SK-N-SH (cell line): Measurements from ENCODE around the gene STAMBP. TPM values are rescaled to one million over a fixed set of nuclear protein-coding genes. Genes with fewer than 3 reads are reported as not detected.

Source experiments
- CTCF ChIA-PET: fragments of 300-600, 350-600 bp; formaldehyde crosslinking; extraction: SDS; loops from one replicate; lab custom pipeline; 2021; lab: Yijun Ruan, JAX
- POLR2A ChIA-PET: fragments of 350-600 bp; sonication (Branson Sonifier 250); formaldehyde crosslinking; extraction: SDS; loops from one replicate; lab custom pipeline; 2020; ENCODE audit warnings: antibody characterized with exemption, inconsistent platforms; lab: Yijun Ruan, JAX
- DNase-seq: peaks from one replicate; pipeline ENCODE4 v3.0.0; 2012
- H2AFZ ChIP-seq: fragments of 200-600 bp; sonication (generic); 2 replicates; pipeline ENCODE4 v1.8.1; 2016; ENCODE audit warnings: antibody characterized with exemption, mild to moderate bottlenecking, low read depth
- H3F3A ChIP-seq: fragments of 200-600 bp; sonication (generic); replicated peaks from 2 replicates; pipeline ENCODE3; 2016; ENCODE audit warnings: antibody characterized with exemption, mild to moderate bottlenecking; ENCODE audit not compliant: insufficient read depth
- H3K27ac ChIP-seq, 2 experiments: fragments of 200-500 bp in 1 of 2; fragments of 200-600 bp in 1 of 2; sonication (Bioruptor generic) in 1 of 2; sonication (generic), shearing (Covaris generic) in 1 of 2; 2 replicates each; pipeline versions ENCODE4 v1.5.1 to v1.6.1; 2014 to 2016; ENCODE audit warnings: low read depth in 2 of 2, inconsistent platforms in 1 of 2, low read length in 1 of 2, mild to moderate bottlenecking in 1 of 2, mixed read lengths in 1 of 2
- H3K27me3 ChIP-seq: fragments of 200-600 bp; sonication (generic), shearing (Covaris generic); 2 replicates; pipeline ENCODE4 v1.6.1; 2016; ENCODE audit warnings: mixed run types; ENCODE audit not compliant: insufficient read depth
- H3K36me3 ChIP-seq, 2 experiments: fragments of 200-500 bp in 1 of 2; fragments of 200-600 bp in 1 of 2; sonication (Bioruptor generic) in 1 of 2; sonication (generic) in 1 of 2; replicated peaks in 1 of 2; 2 replicates each; pipeline versions ENCODE3 to v1.5.1; 2014 to 2016; ENCODE audit warnings: low read length in 1 of 2, mild to moderate bottlenecking in 1 of 2; ENCODE audit not compliant: insufficient read depth in 2 of 2, control insufficient read depth in 1 of 2
- H3K4me1 ChIP-seq, 2 experiments: fragments of 200-500 bp in 1 of 2; fragments of 200-600 bp in 1 of 2; sonication (Bioruptor generic) in 1 of 2; sonication (generic), shearing (Covaris generic) in 1 of 2; 2 replicates each; pipeline versions ENCODE4 v1.5.1 to v1.6.1; 2014 to 2016; ENCODE audit warnings: low read depth in 1 of 2, low read length in 1 of 2, mixed run types in 1 of 2; ENCODE audit not compliant: insufficient read depth in 2 of 2, control insufficient read depth in 1 of 2
- H3K4me2 ChIP-seq: fragments of 200-600 bp; sonication (generic), shearing (Covaris generic); 2 replicates; pipeline ENCODE4 v1.6.1; 2017; ENCODE audit warnings: mixed run types
- H3K4me3 ChIP-seq, 2 experiments: fragments of 200-500 bp in 1 of 2; fragments of 200-600 bp in 1 of 2; sonication (Bioruptor generic) in 1 of 2; sonication (generic), shearing (Covaris generic) in 1 of 2; 2 replicates each; pipeline versions ENCODE4 v1.5.1 to v1.8.1; 2014 to 2016; ENCODE audit warnings: low read depth in 2 of 2, inconsistent platforms in 1 of 2, low read length in 1 of 2, mild to moderate bottlenecking in 1 of 2, mixed read lengths in 1 of 2, moderate library complexity in 1 of 2
- H3K79me2 ChIP-seq: fragments of 200-600 bp; sonication (generic); 2 replicates; pipeline ENCODE4 v1.8.1; 2017; ENCODE audit warnings: mild to moderate bottlenecking; ENCODE audit not compliant: insufficient read depth
- H3K9ac ChIP-seq: fragments of 200-600 bp; sonication (generic); 2 replicates; pipeline ENCODE4 v1.6.1; 2017; ENCODE audit warnings: mixed run types
- H3K9me2 ChIP-seq: fragments of 200-600 bp; sonication (generic); 2 replicates; pipeline ENCODE4 v1.6.1; 2017; ENCODE audit warnings: mixed run types
- H3K9me3 ChIP-seq: fragments of 200-600 bp; sonication (generic); 2 replicates; pipeline ENCODE4 v1.6.1; 2017; ENCODE audit warnings: mixed run types, mild to moderate bottlenecking, moderate library complexity
- H4K20me1 ChIP-seq: fragments of 200-600 bp; sonication (generic); 2 replicates; pipeline ENCODE4 v1.6.1; 2017; ENCODE audit warnings: mild to moderate bottlenecking, mixed run types; ENCODE audit not compliant: insufficient read depth
- CHD2 ChIP-seq: fragments of 150-350 bp; IDR thresholded peaks from 2 replicates; pipeline ENCODE4 v1.6.1; 2018; ENCODE audit warnings: low read length; ENCODE audit not compliant: partially characterized antibody
- FOSL2 ChIP-seq: IDR thresholded peaks from 2 replicates; pipeline ENCODE4 v1.4.0; 2012; ENCODE audit warnings: low read depth, mild to moderate bottlenecking, moderate library complexity, borderline replicate concordance
- GATA2 ChIP-seq: sonication (generic); formaldehyde crosslinking; IDR thresholded peaks from 2 replicates; pipeline ENCODE4 v1.5.0; 2020; ENCODE audit warnings: mild to moderate bottlenecking, missing genetic modification reagents
- RCOR1 ChIP-seq: fragments of 150-350 bp; IDR thresholded peaks from 2 replicates; pipeline ENCODE4 v1.6.1; 2017; ENCODE audit warnings: antibody characterized with exemption, low read length
- RXRA ChIP-seq: IDR thresholded peaks from 2 replicates; pipeline ENCODE4 v1.4.0; 2012; ENCODE audit warnings: low read depth, mild to moderate bottlenecking, borderline replicate concordance
- TAF1 ChIP-seq: IDR thresholded peaks from 2 replicates; pipeline ENCODE4 v1.6.1; 2012; ENCODE audit warnings: low read depth, mild to moderate bottlenecking, low read length, moderate library complexity, borderline replicate concordance
- TCF12 ChIP-seq: IDR thresholded peaks from 2 replicates; pipeline ENCODE4 v1.4.0; 2012
- TEAD4 ChIP-seq: IDR thresholded peaks from 2 replicates; pipeline ENCODE4 v1.4.0; 2012; ENCODE audit warnings: mild to moderate bottlenecking, borderline replicate concordance; ENCODE audit not compliant: insufficient read depth
- YY1 ChIP-seq: IDR thresholded peaks from 2 replicates; pipeline ENCODE4 v1.4.0; 2012; ENCODE audit warnings: low read depth, mild to moderate bottlenecking
- WGBS: methylation state at CpG from one replicate; pipeline ENCODE4 v1.1.6; 2017; ENCODE audit warnings: low lambda C conversion rate; 5-methylcytosine and 5-hydroxymethylcytosine counted together
- polyA plus RNA-seq, 3 experiments: library from polyadenylated mRNA; depleted of rRNA; stranded (reverse); fragments of >200 nt; gene quantifications; 2 replicates each; pipeline ENCODE4 v1.2.3, GENCODE V29; 2012
- TF ChIP-seq, protein P1 (sequence below): IDR thresholded peaks from 2 replicates; pipeline ENCODE4 v1.4.0; 2012; ENCODE audit warnings: low read depth, borderline replicate concordance
- TF ChIP-seq, protein P2 (sequence below): fragments of 150-350 bp; IDR thresholded peaks from 2 replicates; pipeline ENCODE4 v1.6.1; 2016; ENCODE audit warnings: mild to moderate bottlenecking, low read depth, low read length
- TF ChIP-seq, protein P3 (sequence below): IDR thresholded peaks from 2 replicates; pipeline ENCODE4 v1.6.1; 2012; ENCODE audit warnings: mild to moderate bottlenecking, low read depth, low read length, moderate library complexity
- TF ChIP-seq, protein P4 (sequence below): IDR thresholded peaks from 2 replicates; pipeline ENCODE4 v1.4.0; 2012; ENCODE audit warnings: low read depth, borderline replicate concordance

STAMBP gene
- polyA plus RNA-seq, 1 of the 3 experiments (the other 2 are of a cell fraction): 42.2 TPM

DNA sequence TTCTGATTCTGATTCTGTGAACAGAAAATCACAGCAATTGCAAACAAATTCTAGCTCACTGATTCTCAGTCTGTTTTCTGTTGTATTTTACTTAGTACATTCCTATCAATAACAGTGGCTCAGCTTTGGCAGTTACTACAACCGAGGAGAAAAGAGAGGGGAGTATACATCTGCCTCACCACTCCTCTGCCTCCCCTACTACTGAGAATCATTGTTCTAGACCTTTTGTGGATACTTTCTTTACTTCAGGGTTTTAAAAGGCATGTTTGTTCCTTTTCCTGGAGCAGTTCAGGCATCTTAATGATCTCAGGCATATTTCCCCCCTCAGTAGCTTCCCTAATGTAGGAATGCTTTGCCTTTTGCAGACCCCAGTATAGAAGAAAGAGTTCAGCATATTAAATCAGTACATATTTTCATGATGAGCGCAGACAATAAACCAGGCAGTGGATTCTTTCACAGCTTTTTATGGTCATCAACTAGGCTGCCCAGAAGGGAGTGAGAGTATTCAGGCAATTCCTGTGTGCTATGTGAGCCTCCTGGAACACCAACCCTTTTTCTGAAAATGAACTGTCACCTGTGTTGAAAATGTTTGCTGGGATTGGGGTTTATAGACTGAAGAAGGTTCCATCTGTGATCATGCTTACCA, 10.3 kb downstream of the STAMBP start:
- ChIA-PET CTCF (interaction anchor here (1.1 to 2.8 kb wide), 5 partner anchors 15 to 312 kb away, joined by 4 to 11 read pairs (median 5); no protein-coding TSS in a partner anchor), POLR2A (no interaction called here)
- Histone ChIP-seq H3K9ac (no peak overlapping the region), H2AFZ (no peak overlapping the region), H3K4me1 (peaks cover 0 to 9% of the 10 kb centered on the region in 2 experiments; a peak in 2 of 4 replicates), H3K27me3 (no peaks in the 10 kb centered on the region), H3K9me3 (no peaks in the 10 kb centered on the region), H3K9me2 (no peaks in the 10 kb centered on the region), H3K79me2 (peaks cover 25% of the 10 kb centered on the region; the same call in 1 of the 2 replicates), H3F3A (no peaks in the 10 kb centered on the region), H4K20me1 (no peaks in the 10 kb centered on the region), H3K4me2 (peak overlapping the region; percentile 13; the same call in 1 of the 2 replicates), H3K36me3 (peaks cover 8 to 57% of the 10 kb centered on the region in 2 experiments), H3K4me3 (no peak overlapping the region), H3K27ac (peak overlapping the region; percentile 11 to 25; a peak in 3 of 4 replicates)
- WGBS: 71% methylated on average over 2 of the region's 2 CpGs
- TF ChIP-seq YY1 (no peak), GATA2 (CRISPR knock-in tag) (no peak), RCOR1 (no peak), TAF1 (no peak), FOSL2 (no peak), TEAD4 (no peak)
- TF ChIP-seq, protein P1, sequence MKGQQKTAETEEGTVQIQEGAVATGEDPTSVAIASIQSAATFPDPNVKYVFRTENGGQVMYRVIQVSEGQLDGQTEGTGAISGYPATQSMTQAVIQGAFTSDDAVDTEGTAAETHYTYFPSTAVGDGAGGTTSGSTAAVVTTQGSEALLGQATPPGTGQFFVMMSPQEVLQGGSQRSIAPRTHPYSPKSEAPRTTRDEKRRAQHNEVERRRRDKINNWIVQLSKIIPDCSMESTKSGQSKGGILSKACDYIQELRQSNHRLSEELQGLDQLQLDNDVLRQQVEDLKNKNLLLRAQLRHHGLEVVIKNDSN: no peak
- TF ChIP-seq, protein P2, sequence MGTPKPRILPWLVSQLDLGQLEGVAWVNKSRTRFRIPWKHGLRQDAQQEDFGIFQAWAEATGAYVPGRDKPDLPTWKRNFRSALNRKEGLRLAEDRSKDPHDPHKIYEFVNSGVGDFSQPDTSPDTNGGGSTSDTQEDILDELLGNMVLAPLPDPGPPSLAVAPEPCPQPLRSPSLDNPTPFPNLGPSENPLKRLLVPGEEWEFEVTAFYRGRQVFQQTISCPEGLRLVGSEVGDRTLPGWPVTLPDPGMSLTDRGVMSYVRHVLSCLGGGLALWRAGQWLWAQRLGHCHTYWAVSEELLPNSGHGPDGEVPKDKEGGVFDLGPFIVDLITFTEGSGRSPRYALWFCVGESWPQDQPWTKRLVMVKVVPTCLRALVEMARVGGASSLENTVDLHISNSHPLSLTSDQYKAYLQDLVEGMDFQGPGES: no peak
- DNase-seq: no peak

DNA sequence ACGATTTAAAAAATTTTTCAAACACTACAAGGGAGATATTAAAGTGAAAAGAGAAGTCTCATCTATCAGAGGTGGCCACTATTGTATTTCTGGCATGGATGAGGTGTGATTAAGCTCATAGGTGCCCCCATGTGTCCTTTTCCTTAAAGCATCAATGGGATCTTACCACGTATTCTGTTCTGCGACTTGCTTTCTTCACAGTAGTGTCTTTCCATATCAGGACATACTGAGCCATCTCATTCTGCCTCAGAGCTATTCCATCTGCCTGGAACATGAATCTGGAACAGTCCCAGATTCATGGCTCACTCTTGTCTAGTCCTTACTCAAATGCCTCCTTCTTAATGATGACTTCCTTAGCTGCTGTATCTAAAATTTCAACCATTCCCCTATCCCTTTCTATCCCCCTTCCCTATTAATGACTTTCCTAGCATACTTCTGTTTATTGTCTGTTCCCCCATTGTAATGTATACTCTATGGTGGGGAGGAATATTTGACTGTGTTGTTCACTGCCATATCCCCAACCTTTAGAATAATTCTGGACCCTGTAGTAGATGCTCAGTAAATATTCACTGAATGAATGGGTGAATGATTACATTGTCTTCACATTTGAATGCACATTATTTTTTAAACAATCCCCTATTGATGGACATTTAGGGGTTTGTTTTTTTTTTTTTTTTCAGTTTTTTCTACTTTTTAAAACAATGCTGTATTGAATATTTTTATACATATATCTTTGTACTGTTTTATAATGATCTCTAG, 11.1 kb downstream of the STAMBP start:
- no peak for DNase-seq
- Histone ChIP-seq H3K27me3 (no peaks in the 10 kb centered on the region), H3K4me1 (peaks cover 0 to 9% of the 10 kb centered on the region in 2 experiments; a peak in 2 of 4 replicates), H3K9me2 (no peaks in the 10 kb centered on the region), H3K4me2 (no peak overlapping the region), H3K79me2 (peaks cover 19% of the 10 kb centered on the region; the same call in 1 of the 2 replicates), H3K27ac (no peak overlapping the region; a peak in 1 of 4 replicates), H3K36me3 (peaks cover 10 to 60% of the 10 kb centered on the region in 2 experiments), H3K4me3 (no peak overlapping the region), H3K9ac (no peak overlapping the region), H3F3A (no peaks in the 10 kb centered on the region), H2AFZ (no peak overlapping the region), H4K20me1 (no peaks in the 10 kb centered on the region), H3K9me3 (no peaks in the 10 kb centered on the region)
- WGBS: 80% methylated on average over 3 of the region's 3 CpGs
- POLR2A ChIA-PET: no interaction called here
- CTCF ChIA-PET: interaction anchor here (1.3 to 2.8 kb wide), 3 partner anchors 16 to 311 kb away, joined by 5 to 11 read pairs (median 6); no protein-coding TSS in a partner anchor
- no peak for TF ChIP-seq TCF12
- TF ChIP-seq, protein P3, sequence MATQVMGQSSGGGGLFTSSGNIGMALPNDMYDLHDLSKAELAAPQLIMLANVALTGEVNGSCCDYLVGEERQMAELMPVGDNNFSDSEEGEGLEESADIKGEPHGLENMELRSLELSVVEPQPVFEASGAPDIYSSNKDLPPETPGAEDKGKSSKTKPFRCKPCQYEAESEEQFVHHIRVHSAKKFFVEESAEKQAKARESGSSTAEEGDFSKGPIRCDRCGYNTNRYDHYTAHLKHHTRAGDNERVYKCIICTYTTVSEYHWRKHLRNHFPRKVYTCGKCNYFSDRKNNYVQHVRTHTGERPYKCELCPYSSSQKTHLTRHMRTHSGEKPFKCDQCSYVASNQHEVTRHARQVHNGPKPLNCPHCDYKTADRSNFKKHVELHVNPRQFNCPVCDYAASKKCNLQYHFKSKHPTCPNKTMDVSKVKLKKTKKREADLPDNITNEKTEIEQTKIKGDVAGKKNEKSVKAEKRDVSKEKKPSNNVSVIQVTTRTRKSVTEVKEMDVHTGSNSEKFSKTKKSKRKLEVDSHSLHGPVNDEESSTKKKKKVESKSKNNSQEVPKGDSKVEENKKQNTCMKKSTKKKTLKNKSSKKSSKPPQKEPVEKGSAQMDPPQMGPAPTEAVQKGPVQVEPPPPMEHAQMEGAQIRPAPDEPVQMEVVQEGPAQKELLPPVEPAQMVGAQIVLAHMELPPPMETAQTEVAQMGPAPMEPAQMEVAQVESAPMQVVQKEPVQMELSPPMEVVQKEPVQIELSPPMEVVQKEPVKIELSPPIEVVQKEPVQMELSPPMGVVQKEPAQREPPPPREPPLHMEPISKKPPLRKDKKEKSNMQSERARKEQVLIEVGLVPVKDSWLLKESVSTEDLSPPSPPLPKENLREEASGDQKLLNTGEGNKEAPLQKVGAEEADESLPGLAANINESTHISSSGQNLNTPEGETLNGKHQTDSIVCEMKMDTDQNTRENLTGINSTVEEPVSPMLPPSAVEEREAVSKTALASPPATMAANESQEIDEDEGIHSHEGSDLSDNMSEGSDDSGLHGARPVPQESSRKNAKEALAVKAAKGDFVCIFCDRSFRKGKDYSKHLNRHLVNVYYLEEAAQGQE: no peak
- TF ChIP-seq, protein P4, sequence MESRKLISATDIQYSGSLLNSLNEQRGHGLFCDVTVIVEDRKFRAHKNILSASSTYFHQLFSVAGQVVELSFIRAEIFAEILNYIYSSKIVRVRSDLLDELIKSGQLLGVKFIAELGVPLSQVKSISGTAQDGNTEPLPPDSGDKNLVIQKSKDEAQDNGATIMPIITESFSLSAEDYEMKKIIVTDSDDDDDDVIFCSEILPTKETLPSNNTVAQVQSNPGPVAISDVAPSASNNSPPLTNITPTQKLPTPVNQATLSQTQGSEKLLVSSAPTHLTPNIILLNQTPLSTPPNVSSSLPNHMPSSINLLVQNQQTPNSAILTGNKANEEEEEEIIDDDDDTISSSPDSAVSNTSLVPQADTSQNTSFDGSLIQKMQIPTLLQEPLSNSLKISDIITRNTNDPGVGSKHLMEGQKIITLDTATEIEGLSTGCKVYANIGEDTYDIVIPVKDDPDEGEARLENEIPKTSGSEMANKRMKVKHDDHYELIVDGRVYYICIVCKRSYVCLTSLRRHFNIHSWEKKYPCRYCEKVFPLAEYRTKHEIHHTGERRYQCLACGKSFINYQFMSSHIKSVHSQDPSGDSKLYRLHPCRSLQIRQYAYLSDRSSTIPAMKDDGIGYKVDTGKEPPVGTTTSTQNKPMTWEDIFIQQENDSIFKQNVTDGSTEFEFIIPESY: no peak
- TF ChIP-seq, protein P2: no peak
- no peak for TF ChIP-seq CHD2
- TF ChIP-seq YY1: no peak
- TF ChIP-seq RXRA: no peak
- TF ChIP-seq TEAD4: no peak
- no peak for TF ChIP-seq TAF1
- no peak for TF ChIP-seq RCOR1
